ENCODE data around the gene COQ10A.
"Not testable (repeated sequence)": the region's sequence is repeated elsewhere in the genome, so short reads cannot be mapped to it uniquely, and the experiment has no call there.

COQ10A gene

GRCh38 chr12:56267443-56268071, 815 bp downstream of the COQ10A start:
- no peak for DNase-seq (ENCODE audit: extremely low spot score)
- POLR2A ChIA-PET = interaction anchor here (0.5 to 1.4 kb wide), 3 partner anchors 17 to 92 kb away, joined by 3 to 4 read pairs (median 4); partner anchors contain the start of gene STAT2
- no peak for TF ChIP-seq CTCF (IDR thresholded peaks at IDR 0.05; ENCODE audit: control extremely low read depth, extremely low read depth, low read depth, missing control alignments)
- CTCF ChIA-PET = interaction anchor here (0.7 to 7.2 kb wide), 20 partner anchors 8 to 272 kb away, joined by 3 to 64 read pairs (median 4); partner anchors contain the start of genes ANKRD52, RNF41 and SMARCC2

GRCh38 chr12:56271031-56271430, 4.3 kb downstream of the COQ10A start:
- TF ChIP-seq CTCF (IDR thresholded peaks at IDR 0.05; ENCODE audit: control extremely low read depth, extremely low read depth, low read depth, missing control alignments) = peak; percentile 57
- POLR2A ChIA-PET = interaction anchor here (0.6 kb wide), 1 partner anchor 108 kb away, joined by 4 read pairs; no protein-coding TSS in a partner anchor
- CTCF ChIA-PET = interaction anchor here (0.7 to 7.2 kb wide), 6 partner anchors 15 to 193 kb away, joined by 3 to 64 read pairs (median 4); partner anchors contain the start of genes ANKRD52 and SMARCC2
- DNase-seq (ENCODE audit: extremely low spot score) = no peak

- CTCF ChIA-PET; DNase-seq (ENCODE audit: extremely low spot score); POLR2A ChIA-PET: not testable (repeated sequence)
These were observed 5.7 kb downstream of the COQ10A start for GRCh38 chr12:56272468-56272867.

- TF ChIP-seq CTCF (IDR thresholded peaks at IDR 0.05; ENCODE audit: control extremely low read depth, extremely low read depth, low read depth, missing control alignments) = no peak
- ChIA-PET POLR2A (no interaction called here), CTCF (no interaction called here)
- no peak for DNase-seq (ENCODE audit: extremely low spot score)
These were observed 7.6 kb downstream of the COQ10A start for GRCh38 chr12:56274299-56274698.

GRCh38 chr12:56278905-56279304, 12.2 kb downstream of the COQ10A start:
- ChIA-PET CTCF (interaction anchor here (1.2 to 2.6 kb wide), 3 partner anchors 10 to 56 kb away, joined by 3 to 9 read pairs (median 4); partner anchors contain the start of gene COQ10A), POLR2A (no interaction called here)

GRCh38 chr12:56280849-56281248, 14.1 kb downstream of the COQ10A start:
- no peak for DNase-seq (ENCODE audit: extremely low spot score)
- no peak for TF ChIP-seq CTCF (IDR thresholded peaks at IDR 0.05; ENCODE audit: control extremely low read depth, extremely low read depth, low read depth, missing control alignments)
- ChIA-PET CTCF (interaction anchor here (0.6 to 1.4 kb wide), 3 partner anchors 12 to 16 kb away, joined by 3 to 4 read pairs (median 3); no protein-coding TSS in a partner anchor), POLR2A (no interaction called here)

More at GRCh38 chr12:56278905-56279304, 12.2 kb downstream of the COQ10A start:
- no peak for TF ChIP-seq CTCF (IDR thresholded peaks at IDR 0.05; ENCODE audit: control extremely low read depth, extremely low read depth, low read depth, missing control alignments)
- DNase-seq (ENCODE audit: extremely low spot score) = no peak

GRCh38 chr12:56282030-56282429, 15.3 kb downstream of the COQ10A start:
- no peak for DNase-seq (ENCODE audit: extremely low spot score)
- ChIA-PET CTCF (interaction anchor here (1.2 kb wide), 1 partner anchor 24 kb away, joined by 3 read pairs; the partner anchor contains the start of gene ANKRD52), POLR2A (no interaction called here)
- TF ChIP-seq CTCF (IDR thresholded peaks at IDR 0.05; ENCODE audit: control extremely low read depth, extremely low read depth, low read depth, missing control alignments) = no peak

All from GM10248 (cell line).